GM18502 (cell line): Measurements from ENCODE around the gene ARL16.

Experiments used
- ATAC-seq: cut with Tn5 transposase; IDR thresholded peaks from one replicate; pipeline ENCODE4 v1.9.1; 2021; ENCODE audit warnings: mild to moderate bottlenecking; ENCODE audit not compliant: unreplicated experiment, poor library complexity

Gene ARL16

DNA sequence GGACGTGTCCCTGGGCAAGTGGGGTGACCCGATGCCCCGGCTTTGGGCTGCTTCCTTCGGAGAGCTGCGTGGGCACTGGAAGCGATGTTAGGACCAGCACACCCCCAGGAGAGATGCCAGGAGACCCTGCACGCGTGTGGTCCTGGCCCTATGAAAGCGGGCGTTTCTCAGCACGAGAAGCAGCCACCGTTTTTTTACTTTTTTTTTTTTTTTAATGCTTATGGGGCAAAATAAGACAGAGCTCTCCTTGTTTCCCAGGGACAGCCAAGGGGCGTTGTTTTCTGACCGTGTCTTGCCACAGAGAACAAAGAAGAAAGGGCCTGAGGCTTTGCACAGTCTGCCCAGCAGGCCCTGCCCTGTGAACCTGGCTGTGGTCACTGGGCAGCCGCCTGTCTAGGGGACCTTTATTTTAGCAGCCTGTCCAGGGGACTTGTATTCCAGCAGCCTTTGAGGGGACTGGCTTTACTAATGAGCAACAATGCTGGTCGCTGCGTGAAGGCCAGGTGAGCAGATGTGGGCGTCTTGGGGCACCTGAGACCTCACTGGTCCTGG is 29.5 kb upstream of the ARL16 start:
- no peak for ATAC-seq

- ATAC-seq, result peak; percentile 12
Measured at GRCh38 chr17:81712468-81713003, 28.9 kb upstream of the ARL16 start.

DNA sequence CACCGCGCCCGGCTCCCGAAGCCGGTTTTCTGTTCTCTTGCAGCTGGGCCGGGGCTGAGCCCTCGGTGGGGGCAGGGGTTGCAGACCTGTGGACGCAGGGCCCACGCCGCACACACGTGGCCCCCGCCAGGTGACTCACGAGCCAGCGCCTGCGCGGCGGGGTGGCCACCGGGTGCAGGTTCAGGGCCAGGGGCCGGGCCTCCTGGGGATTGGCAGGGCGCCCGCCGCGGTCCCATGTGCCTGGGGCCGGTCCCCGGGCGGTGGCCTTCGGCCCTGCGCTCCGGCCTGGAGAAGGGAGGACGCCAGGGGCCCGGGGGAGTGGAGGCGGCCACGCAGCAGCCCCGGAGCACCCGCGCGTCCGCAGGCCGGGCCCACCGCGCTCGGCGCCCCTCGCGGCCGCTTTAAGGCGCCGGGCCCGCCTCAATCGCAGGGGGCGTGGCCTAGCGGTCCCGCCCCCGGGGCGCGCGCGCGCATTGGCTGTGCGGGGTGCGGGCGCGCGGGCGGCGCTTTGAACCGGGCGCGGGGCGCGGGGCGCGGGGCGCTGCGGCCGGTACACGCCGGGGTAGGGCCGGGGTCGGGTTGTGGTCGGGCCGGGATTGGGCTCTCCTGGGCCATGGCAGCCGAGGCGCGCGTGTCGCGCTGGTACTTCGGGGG is 28.3 kb upstream of the ARL16 start, which contains the start of gene SLC25A10:
TSS of gene SLC25A10 (plus strand) at position 471 of the 654 bp plus-strand sequence. CDS start at position 614, 143 bp downstream.
- peak; percentile 67 for ATAC-seq

DNA sequence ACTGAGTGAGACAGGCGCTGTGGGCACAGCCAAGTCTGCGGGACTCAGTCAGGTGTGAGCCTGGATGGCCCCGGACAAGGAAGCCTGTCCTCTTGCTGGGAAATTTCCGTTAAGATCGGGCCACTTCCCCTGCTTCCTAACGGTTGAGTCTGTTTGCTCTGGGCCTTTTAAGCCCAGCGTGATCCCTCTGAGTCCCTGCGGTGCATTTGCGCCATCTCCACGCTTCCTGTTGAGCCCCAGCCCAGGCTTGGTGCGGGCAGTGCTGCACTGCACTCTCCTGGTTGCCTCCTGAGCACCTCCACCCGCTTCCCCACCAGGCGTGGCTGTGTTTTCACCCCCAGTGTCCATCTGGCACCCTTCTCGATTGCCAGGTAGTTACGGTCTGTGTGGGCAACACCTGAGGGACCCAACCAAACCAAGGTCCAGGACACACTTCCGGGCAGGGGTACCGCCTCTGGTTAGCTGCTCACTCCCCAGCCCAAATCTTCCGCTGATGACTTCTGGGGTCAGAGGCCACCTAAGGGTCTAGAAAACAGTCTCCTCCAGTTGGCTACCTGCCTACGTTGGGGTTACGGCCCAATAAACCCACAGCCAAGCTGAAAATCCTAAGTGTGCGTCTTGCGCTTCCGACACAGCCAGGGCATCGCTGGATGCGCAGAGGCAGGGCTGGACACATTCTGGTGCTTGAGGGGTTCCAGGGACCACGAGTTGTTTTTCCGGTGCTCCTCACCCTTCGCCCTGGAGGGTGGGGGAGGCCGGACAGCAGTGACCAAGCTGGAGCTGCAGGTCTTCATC is 27.1 kb upstream of the ARL16 start:
- no peak for ATAC-seq

GRCh38 chr17:81708739-81709185 is 25.2 kb upstream of the ARL16 start:
- no peak for ATAC-seq

GRCh38 chr17:81707725-81708646 is 24.4 kb upstream of the ARL16 start:
- no peak for ATAC-seq

DNA sequence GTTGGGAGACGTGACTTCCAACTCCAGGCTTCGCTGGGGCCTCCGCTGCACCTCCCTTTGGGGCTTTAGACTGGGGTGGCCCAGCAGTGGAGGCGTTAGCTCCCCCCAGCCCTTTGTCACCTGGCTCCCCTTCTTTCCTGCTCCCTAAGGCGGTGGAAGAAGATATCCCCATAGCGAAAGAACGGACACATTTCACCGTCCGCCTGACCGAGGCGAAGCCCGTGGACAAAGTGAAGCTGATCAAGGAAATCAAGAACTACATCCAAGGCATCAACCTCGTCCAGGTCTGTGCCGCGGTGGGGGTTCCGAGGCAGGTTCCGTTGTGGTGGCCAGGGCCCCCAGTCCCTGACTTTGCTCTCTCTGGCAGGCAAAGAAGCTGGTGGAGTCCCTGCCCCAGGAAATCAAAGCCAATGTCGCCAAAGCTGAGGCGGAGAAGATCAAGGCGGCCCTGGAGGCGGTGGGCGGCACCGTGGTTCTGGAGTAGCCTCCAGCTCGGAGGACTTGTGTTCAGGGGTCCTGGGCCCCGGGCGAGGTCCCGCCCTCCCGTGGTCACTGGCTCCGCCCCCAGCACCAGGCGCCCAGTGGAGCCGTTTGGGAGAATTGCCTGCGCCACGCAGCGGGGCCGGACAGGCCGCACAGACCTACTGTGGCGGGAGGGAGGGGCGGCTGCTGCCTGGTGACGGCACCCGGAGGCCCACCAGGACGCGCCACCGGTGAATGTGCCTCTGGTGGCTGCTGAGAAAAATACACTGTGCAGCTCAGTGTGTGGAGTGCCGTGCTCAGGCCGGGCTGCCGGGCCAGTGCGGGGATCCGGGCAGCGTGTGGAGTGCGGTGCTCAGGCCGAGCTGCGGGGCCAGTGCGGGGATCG is 23.4 kb upstream of the ARL16 start:
- no peak for ATAC-seq

DNA sequence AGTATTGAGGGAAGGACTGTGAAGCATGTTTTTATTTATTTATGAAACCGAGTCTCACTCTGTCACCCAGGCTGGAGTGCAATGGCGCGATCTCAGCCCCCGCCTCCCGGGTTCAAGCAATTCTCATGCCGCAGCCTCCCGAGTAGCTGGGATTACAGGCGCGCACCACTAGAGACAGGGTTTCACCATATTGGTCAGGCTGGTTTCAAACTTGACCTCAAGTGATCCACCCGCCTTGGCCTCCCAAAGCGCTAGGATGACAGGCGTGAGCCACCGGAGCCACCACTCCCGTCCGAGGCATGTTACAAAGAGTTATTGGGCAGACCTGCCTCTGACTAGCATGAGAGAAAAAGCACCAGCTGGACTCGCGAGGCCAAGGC is 22.6 kb upstream of the ARL16 start:
- ATAC-seq, result no peak

DNA sequence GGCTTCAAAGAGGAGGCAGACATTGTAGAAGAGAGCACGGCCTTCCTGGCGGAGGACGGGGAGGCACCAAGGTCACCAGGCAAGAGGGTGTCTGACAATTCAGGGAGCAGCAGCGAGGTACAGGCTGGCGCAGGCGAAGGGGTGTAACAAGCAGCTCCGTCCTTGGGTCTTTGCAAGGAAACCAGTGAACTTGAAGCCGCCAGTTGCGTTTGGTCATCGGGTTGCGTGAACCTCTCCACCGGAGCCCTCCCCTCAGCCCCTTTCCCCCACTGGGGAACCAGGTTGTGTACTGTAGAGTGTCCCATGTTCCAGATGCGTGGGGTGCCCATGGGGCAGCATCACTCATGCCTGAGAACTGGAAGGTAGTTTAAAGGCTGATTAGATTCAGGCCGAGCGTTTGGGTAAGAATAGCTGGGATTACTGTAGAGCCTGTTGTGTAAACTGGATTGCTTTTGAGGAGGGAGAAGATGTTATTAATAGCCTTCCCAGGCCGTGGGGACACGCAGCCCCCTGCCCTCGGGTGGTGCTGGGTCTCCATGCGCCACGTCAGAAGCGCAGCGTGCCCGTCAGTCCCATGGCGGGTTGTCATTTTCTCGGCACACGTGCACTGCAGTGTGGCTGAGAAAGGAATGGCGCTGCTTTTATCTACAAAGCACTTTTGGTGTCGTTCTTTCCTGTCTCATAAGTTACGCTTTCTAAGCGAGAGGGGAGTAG is 22.1 kb upstream of the ARL16 start:
- no peak for ATAC-seq

DNA sequence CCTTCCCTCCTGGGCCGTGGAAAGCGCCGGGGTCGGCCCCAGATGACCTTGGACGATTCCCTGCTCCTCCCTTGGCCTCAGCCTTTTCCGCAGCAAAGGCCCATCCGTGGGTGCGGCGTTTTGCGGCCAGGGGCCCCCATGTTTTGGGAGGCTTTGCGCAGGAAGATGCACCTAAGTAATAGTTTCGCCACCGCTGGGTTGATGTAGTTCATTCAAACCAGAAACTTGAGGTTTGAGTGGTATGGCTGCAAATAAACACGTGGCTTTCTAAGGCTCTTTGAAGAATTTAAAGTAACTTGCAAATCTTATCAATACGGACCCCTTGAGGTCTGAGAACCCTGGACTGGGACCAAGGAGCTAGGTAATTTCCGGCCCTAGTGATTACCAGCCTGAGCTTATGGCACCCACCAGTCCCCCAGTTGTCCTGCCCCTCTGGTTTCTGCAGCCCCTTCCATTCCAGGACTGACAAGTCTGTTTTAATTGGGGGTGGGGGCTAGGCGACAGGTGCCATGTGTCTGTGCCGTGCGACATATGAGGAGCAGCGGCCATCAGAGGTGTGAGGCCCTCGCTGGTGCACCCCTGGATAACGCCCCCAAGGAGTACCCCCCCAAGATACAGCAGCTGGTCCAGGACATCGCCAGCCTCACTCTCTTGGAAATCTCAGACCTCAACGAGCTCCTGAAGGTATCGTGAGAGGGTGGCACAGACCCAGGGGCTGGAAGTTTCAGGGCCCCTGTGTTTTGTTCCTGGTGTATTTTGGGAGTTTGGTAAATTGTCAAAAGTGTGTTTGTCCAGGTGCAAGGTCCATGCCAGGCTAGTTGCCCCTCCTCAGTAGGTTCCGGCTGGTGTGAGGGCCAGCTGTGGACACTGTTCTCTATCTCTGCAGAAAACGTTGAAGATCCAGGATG is 20.4 kb upstream of the ARL16 start:
- ATAC-seq, result no peak

DNA sequence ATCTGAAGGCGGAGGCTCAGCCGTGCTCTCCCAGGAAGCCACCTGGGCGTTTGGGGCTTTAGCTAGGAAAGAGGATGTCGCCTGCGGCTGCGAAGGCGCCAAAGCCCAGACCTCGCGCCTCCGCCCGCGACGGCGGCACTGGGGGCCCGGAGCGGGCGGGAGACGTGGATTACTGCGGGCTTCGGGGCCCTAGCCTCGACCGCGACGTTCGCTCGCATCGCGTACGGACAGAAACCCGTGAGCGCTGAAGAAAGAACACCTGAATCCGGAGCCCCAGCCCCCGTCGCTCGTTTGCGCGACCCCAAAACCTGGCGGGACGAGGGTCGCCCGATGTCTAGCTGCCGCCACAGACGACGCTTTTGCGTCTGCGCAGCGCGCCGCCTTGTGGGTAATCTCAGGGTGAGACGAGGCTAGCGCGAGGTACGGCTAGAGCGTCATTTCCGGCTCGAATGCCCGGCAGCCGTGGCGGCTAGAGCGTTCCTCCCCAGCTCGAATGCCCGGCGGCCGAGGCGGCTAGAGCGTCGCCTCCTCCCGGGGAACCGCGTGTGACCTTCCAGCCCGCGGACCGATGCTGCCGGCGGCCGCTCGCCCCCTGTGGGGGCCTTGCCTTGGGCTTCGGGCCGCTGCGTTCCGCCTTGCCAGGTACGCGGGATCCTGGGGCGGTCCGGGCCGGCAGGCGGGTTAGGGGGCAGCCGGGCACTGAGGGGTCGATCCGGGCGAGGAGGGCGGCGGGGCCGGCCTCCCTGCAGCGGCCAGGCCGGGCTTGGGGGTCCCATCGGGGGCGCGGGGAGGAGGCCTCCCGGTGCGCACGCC is 19.5 kb upstream of the ARL16 start, which contains the start of gene MRPL12:
TSS of gene MRPL12 (plus strand) at position 434 of the 813 bp plus-strand sequence. CDS start at position 569, 135 bp downstream.
- peak; percentile 79 for ATAC-seq

DNA sequence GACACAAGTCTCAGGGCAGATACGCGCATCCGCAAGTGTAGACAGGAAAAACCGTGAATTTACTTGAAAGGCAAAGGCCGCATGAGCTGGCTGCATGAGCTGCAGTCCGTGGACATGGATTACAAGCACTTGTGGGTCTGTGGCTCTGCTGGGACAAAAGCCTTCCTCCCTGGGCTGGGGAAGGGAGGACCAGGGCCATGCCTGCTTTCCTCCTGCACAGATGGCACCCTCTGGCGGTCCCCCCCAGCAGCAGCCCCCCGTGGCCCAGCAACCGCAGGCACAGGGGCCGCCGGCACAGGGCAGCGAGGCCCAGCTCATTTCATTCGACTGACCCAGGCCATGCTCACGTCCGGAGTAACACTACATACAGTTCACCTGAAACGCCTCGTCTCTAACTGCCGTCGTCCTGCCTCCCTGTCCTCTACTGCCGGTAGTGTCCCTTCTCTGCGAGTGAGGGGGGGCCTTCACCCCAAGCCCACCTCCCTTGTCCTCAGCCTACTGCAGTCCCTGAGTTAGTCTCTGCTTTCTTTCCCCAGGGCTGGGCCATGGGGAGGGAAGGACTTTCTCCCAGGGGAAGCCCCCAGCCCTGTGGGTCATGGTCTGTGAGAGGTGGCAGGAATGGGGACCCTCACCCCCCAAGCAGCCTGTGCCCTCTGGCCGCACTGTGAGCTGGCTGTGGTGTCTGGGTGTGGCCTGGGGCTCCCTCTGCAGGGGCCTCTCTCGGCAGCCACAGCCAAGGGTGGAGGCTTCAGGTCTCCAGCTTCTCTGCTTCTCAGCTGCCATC is 17.9 kb upstream of the ARL16 start:
- no peak for ATAC-seq

GRCh38 chr17:81700353-81701287 is 17.0 kb upstream of the ARL16 start:
- ATAC-seq, result no peak

DNA sequence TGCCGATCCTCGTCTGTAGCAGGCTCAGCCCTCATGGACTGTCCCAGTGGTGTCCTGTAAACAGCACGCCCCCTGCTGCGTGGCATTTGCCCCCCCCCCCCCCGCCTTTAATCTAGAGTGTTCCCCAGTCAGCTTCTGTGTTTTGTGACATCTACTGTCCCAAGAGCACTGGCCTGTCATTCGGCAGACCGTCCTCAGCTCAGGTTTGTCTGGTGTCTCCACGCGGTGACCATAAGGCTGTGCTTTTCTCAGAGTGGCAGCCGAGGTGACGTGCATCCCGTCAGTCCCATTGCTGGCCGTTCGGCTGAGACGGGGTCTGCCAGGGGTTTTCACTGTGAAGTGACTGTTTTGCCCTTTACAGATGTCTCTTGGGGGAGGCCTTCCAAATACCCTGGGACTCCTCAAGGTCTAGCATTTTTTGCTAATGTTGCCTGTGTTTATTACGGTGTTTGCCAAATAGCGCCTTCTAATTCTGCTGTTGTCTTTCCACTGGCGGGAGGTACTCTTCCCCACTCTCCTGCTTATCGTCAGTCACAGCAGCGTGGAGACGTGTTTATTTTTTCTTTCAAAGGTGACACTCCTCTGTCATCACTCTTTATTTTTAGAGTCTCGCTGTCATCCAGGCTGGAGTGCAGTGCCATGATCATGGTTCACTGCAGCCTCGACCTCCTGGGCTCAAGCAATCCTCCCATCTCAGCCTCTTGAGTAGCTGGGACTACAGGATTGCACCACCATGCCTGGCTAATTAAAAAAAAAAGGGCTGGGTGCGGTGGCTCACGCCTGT is 13.9 kb upstream of the ARL16 start:
- no peak for ATAC-seq
